ENCODE data around the gene OLFM1. TPM values are rescaled to one million over a fixed set of nuclear protein-coding genes. Genes with fewer than 3 reads are reported as not detected.

OLFM1 gene
- total and polyA plus RNA-seq, 2 of the 4 experiments (the other 2 are of a cell fraction), result 0.36 to 0.38 TPM

GRCh38 chr9:135088348-135088978 is 995 bp downstream of the OLFM1 start:
- in situ Hi-C loops (cut with MboI; ENCODE audit: low sequenced_read_pairs) (loop anchor here (5.0 kb wide), 1 partner anchor 319 kb away; no protein-coding TSS in a partner anchor), intact Hi-C loops (cut with micrococcal nuclease) (no loop called here), dilution Hi-C loops (cut with HindIII; ENCODE audit: low sequenced_read_pairs, unreplicated experiment) (no loop called here)
- TF ChIP-seq USF2 (IDR thresholded peaks at IDR 0.05; ENCODE audit: low read depth, low read length) (no peak), BHLHE40 (IDR thresholded peaks at IDR 0.05; ENCODE audit: low read depth, low read length) (no peak), FOS (IDR thresholded peaks at IDR 0.05; ENCODE audit: low read depth, low read length) (no peak), RAD21 (IDR thresholded peaks at IDR 0.05; ENCODE audit: low read length) (no peak), CEBPB (IDR thresholded peaks at IDR 0.05; ENCODE audit: low read depth, low read length) (no peak), MAZ (IDR thresholded peaks at IDR 0.05; ENCODE audit: borderline replicate concordance, low read depth, low read length) (no peak), RFX5 (IDR thresholded peaks at IDR 0.05; ENCODE audit: low read depth, low read length) (no peak), RCOR1 (IDR thresholded peaks at IDR 0.05; ENCODE audit: insufficient replicate concordance, low read length) (no peak), POLR2A (IDR thresholded peaks at IDR 0.05; ENCODE audit: low read depth, low read length) (no peak), SMC3 (IDR thresholded peaks at IDR 0.05; ENCODE audit: low read depth, low read length) (no peak), MAFK (IDR thresholded peaks at IDR 0.05; ENCODE audit: low read depth, low read length) (no peak), NFE2L2 (IDR thresholded peaks at IDR 0.05; ENCODE audit: low read depth, low read length) (no peak), MXI1 (IDR thresholded peaks at IDR 0.05; ENCODE audit: borderline replicate concordance, low read depth, low read length) (no peak), CHD1 (IDR thresholded peaks at IDR 0.05; ENCODE audit: low read depth, low read length) (no peak)
- TF ChIP-seq, protein P1, sequence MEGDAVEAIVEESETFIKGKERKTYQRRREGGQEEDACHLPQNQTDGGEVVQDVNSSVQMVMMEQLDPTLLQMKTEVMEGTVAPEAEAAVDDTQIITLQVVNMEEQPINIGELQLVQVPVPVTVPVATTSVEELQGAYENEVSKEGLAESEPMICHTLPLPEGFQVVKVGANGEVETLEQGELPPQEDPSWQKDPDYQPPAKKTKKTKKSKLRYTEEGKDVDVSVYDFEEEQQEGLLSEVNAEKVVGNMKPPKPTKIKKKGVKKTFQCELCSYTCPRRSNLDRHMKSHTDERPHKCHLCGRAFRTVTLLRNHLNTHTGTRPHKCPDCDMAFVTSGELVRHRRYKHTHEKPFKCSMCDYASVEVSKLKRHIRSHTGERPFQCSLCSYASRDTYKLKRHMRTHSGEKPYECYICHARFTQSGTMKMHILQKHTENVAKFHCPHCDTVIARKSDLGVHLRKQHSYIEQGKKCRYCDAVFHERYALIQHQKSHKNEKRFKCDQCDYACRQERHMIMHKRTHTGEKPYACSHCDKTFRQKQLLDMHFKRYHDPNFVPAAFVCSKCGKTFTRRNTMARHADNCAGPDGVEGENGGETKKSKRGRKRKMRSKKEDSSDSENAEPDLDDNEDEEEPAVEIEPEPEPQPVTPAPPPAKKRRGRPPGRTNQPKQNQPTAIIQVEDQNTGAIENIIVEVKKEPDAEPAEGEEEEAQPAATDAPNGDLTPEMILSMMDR (conservative IDR thresholded peaks at IDR 0.05; ENCODE audit: low read depth, low read length), result no peak
- TF ChIP-seq, protein P2, sequence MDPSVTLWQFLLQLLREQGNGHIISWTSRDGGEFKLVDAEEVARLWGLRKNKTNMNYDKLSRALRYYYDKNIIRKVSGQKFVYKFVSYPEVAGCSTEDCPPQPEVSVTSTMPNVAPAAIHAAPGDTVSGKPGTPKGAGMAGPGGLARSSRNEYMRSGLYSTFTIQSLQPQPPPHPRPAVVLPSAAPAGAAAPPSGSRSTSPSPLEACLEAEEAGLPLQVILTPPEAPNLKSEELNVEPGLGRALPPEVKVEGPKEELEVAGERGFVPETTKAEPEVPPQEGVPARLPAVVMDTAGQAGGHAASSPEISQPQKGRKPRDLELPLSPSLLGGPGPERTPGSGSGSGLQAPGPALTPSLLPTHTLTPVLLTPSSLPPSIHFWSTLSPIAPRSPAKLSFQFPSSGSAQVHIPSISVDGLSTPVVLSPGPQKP (IDR thresholded peaks at IDR 0.05; ENCODE audit: borderline replicate concordance, low read depth, low read length), result no peak
- Histone ChIP-seq H2BK5ac (ENCODE audit: low read depth, low read length, poor library complexity, severe bottlenecking) (no peak overlapping the region), H4K20me1 (ENCODE audit: insufficient read depth, low read length) (0 out of 2 replicates have a peak, but pooled peaks cover 5% of the 10 kb centered on the region), H3K4me1 (ENCODE audit: control insufficient read depth, insufficient read depth, low read length) (no peaks in the 10 kb centered on the region; the same call in 1 of the 2 replicates), H2BK15ac (ENCODE audit: low read depth, low read length) (no peak overlapping the region), H3K14ac (replicated peaks; ENCODE audit: low read depth, low read length) (no peak overlapping the region), H3K9me1 (ENCODE audit: insufficient read depth, low read length) (0 out of 2 replicates have a peak, but pooled peaks cover 4% of the 10 kb centered on the region), H3K27ac (ENCODE audit: insufficient read depth, low read length) (no peak overlapping the region), H3K9ac (ENCODE audit: low read depth, low read length) (no peak overlapping the region), H3K27me3 (ENCODE audit: control insufficient read depth, insufficient read depth, low read length) (peaks cover 39% of the 10 kb centered on the region), H2BK20ac (ENCODE audit: low read depth, low read length) (no peak overlapping the region), H3K9me3 (ENCODE audit: control insufficient read depth, insufficient read depth, low read length) (no peaks in the 10 kb centered on the region), H4K5ac (ENCODE audit: low read depth, low read length) (no peak overlapping the region), H4K8ac (ENCODE audit: low read depth in 2 of 2, low read length in 2 of 2) (no peak overlapping the region), H3K79me1 (ENCODE audit: low read depth in 1 of 2, low read length in 2 of 2) (no peaks in the 10 kb centered on the region), H3K56ac (ENCODE audit: extremely low read depth, insufficient read depth, low read length) (no peak overlapping the region), H3K4me2 (ENCODE audit: low read depth, low read length) (no peak overlapping the region), H3K4me3 (ENCODE audit: insufficient read depth, low read depth, low read length) (no peak overlapping the region), H3K23ac (ENCODE audit: low read depth, low read length) (no peak overlapping the region), H2BK120ac (ENCODE audit: low read depth, low read length) (no peak overlapping the region), H3K36me3 (ENCODE audit: control insufficient read depth, insufficient read depth, low read length) (no peaks in the 10 kb centered on the region), H4K91ac (ENCODE audit: insufficient read depth, low read depth, low read length) (no peak overlapping the region), H2AK9ac (replicated peaks; ENCODE audit: low read depth, low read length, poor library complexity) (no peak overlapping the region), H3K4ac (ENCODE audit: low read depth, low read length) (no peak overlapping the region), H2AK5ac (ENCODE audit: low read depth, low read length) (no peak overlapping the region), H3K18ac (ENCODE audit: low read depth, low read length) (no peak overlapping the region), H2AFZ (replicated peaks; ENCODE audit: low read length, poor library complexity) (no peak overlapping the region)
- WGBS, 2 experiments (ENCODE audit: extremely low coverage in 2 of 2, insufficient read length in 1 of 2), result 2% methylated on average over 7 of the region's 45 CpGs; no CpG with 5 or more reads in 1 of the 2 experiments
- ChIA-PET CTCF (no interaction called here), POLR2A (ENCODE audit: unreplicated experiment) (no interaction called here)
- no peak for ATAC-seq (ENCODE audit: low read depth)
- DNase-seq, result no peak
- no TSS peak for BruUV-seq (replicated peaks)

All from IMR-90 (cell line).